LNCAP (cell line): ENCODE results near the gene ASPSCR1.

Experiments
- TF ChIP-seq, protein P1 (sequence below): fragments of 450-650 bp; IDR thresholded peaks from 2 replicates; pipeline ENCODE4 v1.5.1; 2017; ENCODE audit warnings: mild to moderate bottlenecking

Gene ASPSCR1

DNA sequence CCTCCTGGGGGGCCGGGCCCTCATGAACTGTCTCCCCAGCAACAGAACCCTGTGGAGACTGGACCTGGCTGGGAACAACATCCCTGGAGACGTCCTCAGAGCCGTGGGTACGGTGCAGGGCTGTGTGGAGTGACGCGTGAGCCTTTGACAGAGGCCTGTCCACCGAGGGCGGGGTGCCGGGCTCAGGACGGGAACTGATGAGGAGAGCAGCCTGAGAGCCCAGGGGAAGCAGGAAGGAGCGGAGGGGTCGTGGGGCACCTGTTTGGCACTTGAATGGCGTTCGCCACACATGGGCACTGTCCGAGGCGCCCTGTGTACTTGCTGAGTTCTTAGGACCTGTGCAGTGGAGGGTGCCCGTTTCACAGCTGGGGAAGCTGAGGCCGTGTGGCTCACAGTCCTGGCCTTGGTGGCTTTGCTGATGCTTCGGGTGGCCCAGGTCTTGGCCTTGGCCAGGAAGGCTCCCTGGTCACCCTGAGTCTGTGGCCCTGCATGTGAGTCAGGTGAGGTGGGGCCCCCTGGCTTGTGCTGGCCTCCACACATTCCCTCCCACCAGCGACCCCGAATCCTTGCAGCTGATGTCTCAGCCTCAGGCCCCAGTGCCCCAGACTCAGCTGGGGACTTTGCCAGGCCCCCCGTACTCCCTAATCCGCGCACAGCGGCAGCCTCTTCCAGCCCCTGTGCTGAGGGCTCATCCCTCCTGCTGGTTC lies 48.1 kb downstream of the ASPSCR1 start:
- TF ChIP-seq, protein P1, sequence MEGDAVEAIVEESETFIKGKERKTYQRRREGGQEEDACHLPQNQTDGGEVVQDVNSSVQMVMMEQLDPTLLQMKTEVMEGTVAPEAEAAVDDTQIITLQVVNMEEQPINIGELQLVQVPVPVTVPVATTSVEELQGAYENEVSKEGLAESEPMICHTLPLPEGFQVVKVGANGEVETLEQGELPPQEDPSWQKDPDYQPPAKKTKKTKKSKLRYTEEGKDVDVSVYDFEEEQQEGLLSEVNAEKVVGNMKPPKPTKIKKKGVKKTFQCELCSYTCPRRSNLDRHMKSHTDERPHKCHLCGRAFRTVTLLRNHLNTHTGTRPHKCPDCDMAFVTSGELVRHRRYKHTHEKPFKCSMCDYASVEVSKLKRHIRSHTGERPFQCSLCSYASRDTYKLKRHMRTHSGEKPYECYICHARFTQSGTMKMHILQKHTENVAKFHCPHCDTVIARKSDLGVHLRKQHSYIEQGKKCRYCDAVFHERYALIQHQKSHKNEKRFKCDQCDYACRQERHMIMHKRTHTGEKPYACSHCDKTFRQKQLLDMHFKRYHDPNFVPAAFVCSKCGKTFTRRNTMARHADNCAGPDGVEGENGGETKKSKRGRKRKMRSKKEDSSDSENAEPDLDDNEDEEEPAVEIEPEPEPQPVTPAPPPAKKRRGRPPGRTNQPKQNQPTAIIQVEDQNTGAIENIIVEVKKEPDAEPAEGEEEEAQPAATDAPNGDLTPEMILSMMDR = no peak

DNA sequence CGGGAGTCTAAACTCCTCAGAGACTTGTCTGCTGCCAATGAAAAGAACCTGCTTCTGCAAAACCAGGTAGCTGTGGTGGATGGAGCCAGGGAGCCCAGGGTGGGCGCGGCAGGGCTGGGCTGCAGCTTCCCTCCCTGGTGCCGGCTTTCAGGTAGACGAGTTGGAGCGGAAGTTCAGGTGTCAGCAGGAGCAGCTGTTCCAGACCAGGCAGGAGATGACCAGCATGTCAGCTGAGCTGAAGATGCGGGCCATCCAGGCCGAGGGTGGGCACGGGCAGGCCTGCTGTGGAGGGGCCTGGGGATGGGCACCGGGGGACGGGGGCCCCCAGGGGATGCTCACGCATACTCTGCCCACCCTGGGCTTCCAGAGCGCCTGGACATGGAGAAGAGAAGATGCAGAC lies 50.8 kb downstream of the ASPSCR1 start:
- TF ChIP-seq, protein P1 = no peak

DNA sequence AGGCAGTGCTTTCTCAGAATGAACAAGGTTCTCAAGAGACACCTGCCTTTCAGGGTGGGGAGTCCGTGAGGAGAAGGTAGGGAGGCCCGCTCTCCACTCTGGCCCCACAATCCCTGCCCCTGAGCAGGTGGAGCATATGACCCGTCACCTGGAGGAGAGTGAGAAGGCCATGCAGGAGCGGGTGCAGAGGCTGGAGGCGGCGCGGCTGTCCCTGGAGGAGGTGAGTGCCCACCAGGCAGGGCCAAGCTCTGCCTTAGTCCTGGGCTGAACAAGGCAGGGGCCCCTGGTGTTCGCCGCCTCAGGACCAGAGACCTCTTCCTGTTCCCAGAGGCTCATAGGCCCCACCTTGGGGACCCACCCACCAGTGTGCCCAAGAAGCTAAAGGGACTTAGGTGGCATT lies 51.5 kb downstream of the ASPSCR1 start:
- TF ChIP-seq, protein P1 = no peak

DNA sequence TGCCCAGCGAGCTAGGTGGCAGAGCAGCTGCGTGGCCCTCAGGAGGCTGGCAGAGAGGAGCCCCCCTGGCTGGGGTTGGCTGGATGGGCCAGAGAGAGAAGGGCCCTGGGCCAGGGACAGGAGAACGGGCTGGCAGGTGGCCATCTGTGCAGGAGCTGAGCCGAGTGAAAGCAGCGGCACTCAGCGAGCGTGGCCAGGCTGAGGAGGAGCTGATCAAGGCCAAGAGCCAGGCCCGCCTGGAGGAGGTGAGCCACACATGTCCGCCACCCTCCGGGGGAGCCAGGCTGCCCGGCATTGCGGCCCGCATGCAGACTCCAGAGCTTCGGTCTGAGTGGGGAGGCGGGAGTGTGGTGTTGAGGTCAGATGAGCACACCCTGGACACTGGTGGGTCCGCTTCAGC lies 52.0 kb downstream of the ASPSCR1 start:
- TF ChIP-seq, protein P1 = no peak

DNA sequence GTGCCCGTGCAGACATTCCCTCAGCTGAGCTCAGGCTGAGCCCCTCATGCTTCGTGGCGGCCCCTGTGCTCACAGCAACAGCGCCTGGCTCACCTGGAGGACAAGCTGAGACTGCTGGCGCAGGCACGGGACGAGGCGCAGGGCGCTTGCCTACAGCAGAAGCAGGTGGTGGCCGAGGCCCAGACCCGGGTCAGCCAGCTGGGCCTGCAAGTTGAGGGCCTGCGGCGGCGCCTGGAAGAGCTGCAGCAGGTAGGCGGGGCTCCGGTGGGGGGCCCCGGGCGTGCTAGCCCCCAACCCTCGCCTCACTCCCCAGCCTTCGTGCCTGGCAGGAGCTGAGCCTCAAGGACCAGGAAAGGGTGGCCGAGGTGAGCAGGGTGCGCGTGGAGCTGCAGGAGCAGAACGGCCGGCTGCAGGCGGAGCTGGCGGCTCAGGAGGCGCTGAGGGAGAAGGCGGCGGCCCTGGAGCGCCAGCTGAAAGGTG lies 52.6 kb downstream of the ASPSCR1 start:
- TF ChIP-seq, protein P1 = no peak

DNA sequence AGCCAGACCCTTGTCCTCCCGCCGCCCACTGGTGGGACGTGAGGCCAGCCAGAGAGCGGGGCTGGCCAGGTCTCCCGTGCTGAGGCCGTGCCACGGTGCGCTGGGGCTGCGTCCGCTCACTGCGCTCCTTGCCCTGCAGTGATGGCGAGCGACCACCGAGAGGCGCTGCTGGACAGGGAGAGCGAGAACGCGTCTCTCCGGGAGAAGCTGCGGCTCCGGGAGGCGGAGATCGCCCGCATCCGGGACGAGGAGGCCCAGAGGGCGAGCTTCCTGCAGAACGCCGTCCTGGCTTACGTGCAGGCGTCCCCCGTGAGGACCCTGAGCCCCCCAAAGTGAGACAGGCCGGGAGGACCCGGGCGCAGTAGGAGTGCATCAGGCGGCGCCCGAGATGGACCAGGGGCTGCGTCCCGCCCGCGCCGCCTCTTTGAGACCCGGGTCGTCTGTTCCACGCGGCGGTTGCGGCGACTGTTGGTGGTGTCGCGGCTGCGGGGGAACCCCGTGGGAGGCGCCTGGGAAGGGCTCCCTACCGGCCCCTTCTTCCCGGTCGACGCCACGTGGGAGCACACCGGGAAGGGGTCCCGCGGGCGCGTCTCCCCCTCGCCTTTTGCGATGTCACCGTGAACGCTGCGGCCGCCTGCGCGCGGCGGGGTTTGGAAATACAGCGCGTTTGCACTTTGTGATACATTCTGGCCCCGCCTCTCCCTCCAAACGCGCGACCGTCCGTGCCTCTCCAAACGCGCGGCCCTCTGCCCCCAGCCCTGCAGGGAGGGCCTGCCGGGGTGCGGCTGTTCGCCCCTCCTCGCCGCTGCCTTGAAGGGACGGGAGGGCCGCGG lies 53.3 kb downstream of the ASPSCR1 start:
- TF ChIP-seq, protein P1 = peak; percentile 79

DNA sequence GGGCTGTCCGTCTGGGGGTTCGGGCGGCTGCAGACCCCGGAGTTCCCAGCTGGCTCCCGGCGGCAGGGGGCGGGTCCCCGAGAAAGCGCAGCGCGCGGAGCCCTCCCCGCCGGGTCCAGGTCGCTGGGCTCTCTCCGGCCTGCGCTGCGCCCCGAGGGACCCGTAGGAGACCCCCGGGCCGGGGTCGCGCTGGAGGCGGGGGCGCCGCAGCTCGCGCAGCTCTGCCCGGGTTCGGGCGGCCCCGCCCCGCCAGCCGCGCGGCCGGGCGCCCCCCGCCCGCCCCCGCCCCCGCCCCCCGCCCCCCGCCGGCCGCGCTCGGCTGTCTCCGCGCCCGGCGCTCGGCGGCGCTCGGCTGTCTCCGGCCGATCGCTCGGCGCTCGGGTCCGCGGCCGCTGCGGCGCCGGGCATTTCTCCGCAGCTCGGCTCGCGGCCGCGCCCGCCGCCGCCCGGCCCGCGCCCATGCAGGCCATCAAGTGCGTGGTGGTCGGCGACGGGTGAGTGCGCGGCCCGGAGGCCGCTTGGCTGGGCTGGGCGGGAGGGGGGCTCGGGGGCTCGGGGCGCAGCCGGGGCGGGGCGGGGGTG lies 54.0 kb downstream of the ASPSCR1 start, which contains the start of gene RAC3:
TSS of gene RAC3 (plus strand) at position 376 of the 582 bp plus-strand sequence. CDS start at position 460, 84 bp downstream.
- TF ChIP-seq, protein P1 = no peak
